MM.1S (cell line): Measurements from ENCODE around the gene GALNT12.

Source experiments
- DNase-seq: peaks from one replicate; pipeline ENCODE4 v3.0.0-alpha.2; 2015
- H2AFZ ChIP-seq: fragments of 300-600 bp; sonication (generic); 2 replicates; pipeline ENCODE4 v1.6.0; 2016; ENCODE audit warnings: antibody characterized with exemption, low read length
- H3F3A ChIP-seq: fragments of 300-600 bp; sonication (generic); 2 replicates; pipeline ENCODE4 v1.6.1; 2016; ENCODE audit warnings: mild to moderate bottlenecking, antibody characterized with exemption, low read length, moderate library complexity, mixed read lengths; ENCODE audit not compliant: insufficient read depth
- H3K27ac ChIP-seq: fragments of 300-600 bp; sonication (generic); 2 replicates; pipeline ENCODE4 v1.5.1; 2016; ENCODE audit warnings: mild to moderate bottlenecking, low read length
- H3K27me3 ChIP-seq: fragments of 300-600 bp; sonication (generic); replicated peaks from 2 replicates; pipeline ENCODE4 v1.6.0; 2016; ENCODE audit warnings: low read length; ENCODE audit not compliant: insufficient read depth
- H3K36me3 ChIP-seq: fragments of 300-600 bp; sonication (generic); replicated peaks from 2 replicates; pipeline ENCODE4 v1.6.1; 2016; ENCODE audit warnings: mild to moderate bottlenecking, low read length, mixed read lengths; ENCODE audit not compliant: insufficient read depth
- H3K4me1 ChIP-seq: fragments of 300-600 bp; sonication (generic); 2 replicates; pipeline ENCODE4 v1.6.1; 2016; ENCODE audit warnings: low read length, mixed read lengths
- H3K4me2 ChIP-seq: fragments of 300-600 bp; sonication (generic); 2 replicates; pipeline ENCODE4 v1.6.0; 2016; ENCODE audit warnings: low read depth, low read length
- H3K4me3 ChIP-seq: fragments of 300-600 bp; sonication (generic); 2 replicates; pipeline ENCODE4 v1.5.1; 2016; ENCODE audit warnings: low read length, mixed read lengths
- H3K79me2 ChIP-seq: fragments of 300-600 bp; sonication (generic); 2 replicates; pipeline ENCODE4 v1.6.1; 2016; ENCODE audit warnings: mixed run types, low read length, mixed read lengths
- H3K9ac ChIP-seq: fragments of 300-600 bp; sonication (generic); 2 replicates; pipeline ENCODE4 v1.6.1; 2016; ENCODE audit warnings: low read length, mixed read lengths
- H3K9me2 ChIP-seq: fragments of 300-600 bp; sonication (generic); replicated peaks from 2 replicates; pipeline ENCODE4 v1.6.1; 2016; ENCODE audit warnings: mild to moderate bottlenecking, low read length, mixed read lengths; ENCODE audit not compliant: insufficient read depth
- H3K9me3 ChIP-seq: fragments of 300-600 bp; sonication (generic); replicated peaks from 2 replicates; pipeline ENCODE4 v1.6.1; 2016; ENCODE audit warnings: mild to moderate bottlenecking, low read length, mixed read lengths; ENCODE audit not compliant: insufficient read depth
- H4K20me1 ChIP-seq: fragments of 300-600 bp; sonication (generic); 2 replicates; pipeline ENCODE4 v1.6.1; 2016; ENCODE audit warnings: mild to moderate bottlenecking, low read length, moderate library complexity, mixed read lengths; ENCODE audit not compliant: insufficient read depth
- CTCF ChIP-seq: fragments of 300-600 bp; sonication (generic); IDR thresholded peaks from 2 replicates; pipeline ENCODE4 v1.5.1; 2016; ENCODE audit warnings: antibody characterized with exemption, low read length, mixed read lengths
- EZH2 ChIP-seq: fragments of 300-600 bp; sonication (generic); optimal IDR thresholded peaks from 2 replicates; pipeline ENCODE3; 2017; ENCODE audit warnings: low read depth, mild to moderate bottlenecking, antibody characterized with exemption, low read length, mixed read lengths
- EZH2phosphoT487 ChIP-seq: fragments of 300-600 bp; sonication (generic); IDR thresholded peaks from 2 replicates; pipeline ENCODE4 v1.6.1; 2018; ENCODE audit warnings: antibody characterized with exemption, low read length

GALNT12 gene

GRCh38 chr9:98867103-98867428 lies 59.6 kb downstream of the GALNT12 start:
- H3K4me3 ChIP-seq, result no peak overlapping the region
- no peak overlapping the region for H3K27ac ChIP-seq
- H3K79me2 ChIP-seq, result no peaks in the 10 kb centered on the region
- H3K9me3 ChIP-seq, result no peaks in the 10 kb centered on the region
- H4K20me1 ChIP-seq, result no peaks in the 10 kb centered on the region
- no peak overlapping the region for H2AFZ ChIP-seq
- H3K27me3 ChIP-seq, result no peaks in the 10 kb centered on the region
- no peak overlapping the region for H3K9ac ChIP-seq
- no peak for TF ChIP-seq EZH2
- no peak for TF ChIP-seq EZH2phosphoT487
- H3F3A ChIP-seq, result no peaks in the 10 kb centered on the region
- H3K36me3 ChIP-seq, result no peaks in the 10 kb centered on the region
- DNase-seq, result no peak
- no peaks in the 10 kb centered on the region for H3K9me2 ChIP-seq
- H3K4me2 ChIP-seq, result no peak overlapping the region
- 0 out of 2 replicates have a peak, but pooled peaks cover 5% of the 10 kb centered on the region for H3K4me1 ChIP-seq

GRCh38 chr9:98867429-98868168 lies 60.1 kb downstream of the GALNT12 start:
- no peaks in the 10 kb centered on the region for H3K9me3 ChIP-seq
- H2AFZ ChIP-seq, result no peak overlapping the region
- no peak overlapping the region for H3K4me3 ChIP-seq
- H3K27ac ChIP-seq, result no peak overlapping the region
- TF ChIP-seq EZH2, result no peak
- no peak for TF ChIP-seq EZH2phosphoT487
- TF ChIP-seq CTCF, result no peak
- no peaks in the 10 kb centered on the region for H3K27me3 ChIP-seq
- H3K4me2 ChIP-seq, result no peak overlapping the region
- no peaks in the 10 kb centered on the region for H3K9me2 ChIP-seq
- H3K79me2 ChIP-seq, result no peaks in the 10 kb centered on the region
- no peaks in the 10 kb centered on the region for H4K20me1 ChIP-seq
- no peak for DNase-seq
- H3K36me3 ChIP-seq, result no peaks in the 10 kb centered on the region
- H3K4me1 ChIP-seq, result 0 out of 2 replicates have a peak, but pooled peaks cover 5% of the 10 kb centered on the region
- H3K9ac ChIP-seq, result no peak overlapping the region
- no peaks in the 10 kb centered on the region for H3F3A ChIP-seq

- Histone ChIP-seq H3K4me1 (0 out of 2 replicates have a peak, but pooled peaks cover 5% of the 10 kb centered on the region), H3K36me3 (no peaks in the 10 kb centered on the region)
- TF ChIP-seq EZH2phosphoT487 (no peak), EZH2 (no peak)
These were observed 61.7 kb downstream of the GALNT12 start for GRCh38 chr9:98869078-98869745.

GRCh38 chr9:98869866-98870265 lies 62.4 kb downstream of the GALNT12 start:
- H3K4me2 ChIP-seq, result no peak overlapping the region
- H3K27me3 ChIP-seq, result no peaks in the 10 kb centered on the region
- no peak for DNase-seq

More at GRCh38 chr9:98869078-98869745, 61.7 kb downstream of the GALNT12 start:
- no peak for DNase-seq
- H3K4me3 ChIP-seq, result no peak overlapping the region
- no peak overlapping the region for H3K27ac ChIP-seq
- H3K9me2 ChIP-seq, result no peaks in the 10 kb centered on the region
- no peaks in the 10 kb centered on the region for H3K27me3 ChIP-seq
- H3K4me2 ChIP-seq, result no peak overlapping the region
- no peak overlapping the region for H2AFZ ChIP-seq
- H3F3A ChIP-seq, result no peaks in the 10 kb centered on the region
- no peaks in the 10 kb centered on the region for H3K9me3 ChIP-seq
- H3K79me2 ChIP-seq, result no peaks in the 10 kb centered on the region
- H4K20me1 ChIP-seq, result no peaks in the 10 kb centered on the region
- H3K9ac ChIP-seq, result no peak overlapping the region

More at GRCh38 chr9:98869866-98870265, 62.4 kb downstream of the GALNT12 start:
- no peak overlapping the region for H3K4me3 ChIP-seq
- no peaks in the 10 kb centered on the region for H3K9me2 ChIP-seq
- no peaks in the 10 kb centered on the region for H4K20me1 ChIP-seq
- no peaks in the 10 kb centered on the region for H3F3A ChIP-seq
- 0 out of 2 replicates have a peak, but pooled peaks cover 5% of the 10 kb centered on the region for H3K4me1 ChIP-seq
- no peak overlapping the region for H3K27ac ChIP-seq
- no peaks in the 10 kb centered on the region for H3K79me2 ChIP-seq
- H3K36me3 ChIP-seq, result no peaks in the 10 kb centered on the region
- H3K9me3 ChIP-seq, result no peaks in the 10 kb centered on the region
- TF ChIP-seq CTCF (no peak), EZH2 (no peak)
- no peak overlapping the region for H2AFZ ChIP-seq
- no peak overlapping the region for H3K9ac ChIP-seq
